ENCODE data around the gene HS3ST3A1. TPM values are rescaled to one million over a fixed set of nuclear protein-coding genes. Genes with fewer than 3 reads are reported as not detected.
A peak's percentile ranks its signal among the peaks of the same experiment; 100 is the strongest.

HS3ST3A1 gene
- total RNA-seq, 1 donor from 2014 or later, result not detected

- DNase-seq (ENCODE audit: low spot score), result no peak
Measured at GRCh38 chr17:13598353-13599167, 3.2 kb downstream of the HS3ST3A1 start.

GRCh38 chr17:13597723-13598347 is 3.9 kb downstream of the HS3ST3A1 start:
- no peak for DNase-seq (ENCODE audit: low spot score)

GRCh38 chr17:13596241-13596923 is 5.3 kb downstream of the HS3ST3A1 start:
- no peak for DNase-seq (ENCODE audit: low spot score)

- no peak for DNase-seq (ENCODE audit: low spot score)
Measured at GRCh38 chr17:13595599-13595899, 6.2 kb downstream of the HS3ST3A1 start.

GRCh38 chr17:13594762-13595598 is 6.7 kb downstream of the HS3ST3A1 start:
- peak; percentile 84 for DNase-seq (ENCODE audit: low spot score)

- no peak for DNase-seq (ENCODE audit: low spot score)
Measured at GRCh38 chr17:13594310-13594709, 7.4 kb downstream of the HS3ST3A1 start.

- DNase-seq (ENCODE audit: low spot score), result no peak
Measured at GRCh38 chr17:13593757-13594156, 8.0 kb downstream of the HS3ST3A1 start.

GRCh38 chr17:13593021-13593751 is 8.5 kb downstream of the HS3ST3A1 start:
- DNase-seq (ENCODE audit: low spot score), result no peak

GRCh38 chr17:13592427-13592826 is 9.3 kb downstream of the HS3ST3A1 start:
- DNase-seq (ENCODE audit: low spot score), result no peak

- DNase-seq (ENCODE audit: low spot score), result no peak
Measured at GRCh38 chr17:13590441-13590840, 11.3 kb downstream of the HS3ST3A1 start.

GRCh38 chr17:13589658-13590057 is 12.1 kb downstream of the HS3ST3A1 start:
- no peak for DNase-seq (ENCODE audit: low spot score)

- no peak for DNase-seq (ENCODE audit: low spot score)
Measured at GRCh38 chr17:13587487-13588338, 14.0 kb downstream of the HS3ST3A1 start.

GRCh38 chr17:13584701-13585080 is 17.0 kb downstream of the HS3ST3A1 start:
- no peak for DNase-seq (ENCODE audit: low spot score)

- no peak for DNase-seq (ENCODE audit: low spot score)
Measured at GRCh38 chr17:13583996-13584700, 17.6 kb downstream of the HS3ST3A1 start.

- DNase-seq (ENCODE audit: low spot score), result no peak
Measured at GRCh38 chr17:13582776-13583547, 18.8 kb downstream of the HS3ST3A1 start.

GRCh38 chr17:13581925-13582324 is 19.8 kb downstream of the HS3ST3A1 start:
- DNase-seq (ENCODE audit: low spot score), result no peak

- DNase-seq (ENCODE audit: low spot score), result no peak
Measured at GRCh38 chr17:13580790-13581189, 20.9 kb downstream of the HS3ST3A1 start.

- DNase-seq (ENCODE audit: low spot score), result no peak
Measured at GRCh38 chr17:13576661-13577526, 24.8 kb downstream of the HS3ST3A1 start.

Data from ureter (tissue), 1 donor.